Neural progenitor cell (in vitro differentiated cells): ENCODE measurements around the gene TMEM132E.

Source experiments
- CTCF ChIP-seq: fragments of 200-600 bp; sonication (generic); IDR thresholded peaks from 2 replicates; pipeline ENCODE4 v1.5.1; 2017; ENCODE audit warnings: antibody characterized with exemption, mild to moderate bottlenecking
- EZH2 ChIP-seq: fragments of 200-600 bp; sonication (generic); IDR thresholded peaks from 2 replicates; pipeline ENCODE4 v1.6.1; 2017; ENCODE audit warnings: antibody characterized with exemption, mild to moderate bottlenecking, moderate library complexity
- EZH2phosphoT487 ChIP-seq: fragments of 200-600 bp; sonication (generic); IDR thresholded peaks from 2 replicates; pipeline ENCODE4 v1.6.1; 2017; ENCODE audit warnings: antibody characterized with exemption

- no peak for TF ChIP-seq CTCF
- TF ChIP-seq EZH2phosphoT487, result no peak
- TF ChIP-seq EZH2, result no peak
Measured at GRCh38 chr17:34613064-34614019, 34.0 kb downstream of the TMEM132E start.
